Brain microvascular endothelial cell (primary cell): ENCODE measurements around the gene RASAL3.

Source experiments
- DNase-seq: peaks from one replicate; pipeline ENCODE4 v3.0.0-alpha.2; 2020
- H3K27ac ChIP-seq: fragments of 250-450 bp; sonication (Bioruptor Pico); 2 replicates; pipeline ENCODE4 v1.5.1; 2020; ENCODE audit warnings: mild to moderate bottlenecking, moderate library complexity
- H3K27me3 ChIP-seq: fragments of 250-450 bp; sonication (Bioruptor Pico); replicated peaks from 2 replicates; pipeline ENCODE4 v1.5.1; 2020; ENCODE audit warnings: mild to moderate bottlenecking
- H3K36me3 ChIP-seq: fragments of 250-450 bp; sonication (Bioruptor Pico); replicated peaks from 2 replicates; pipeline ENCODE4 v1.5.1; 2020; ENCODE audit warnings: mild to moderate bottlenecking
- H3K4me3 ChIP-seq: 2 replicates; pipeline ENCODE4 v1.5.1; 2011; ENCODE audit warnings: low read depth, mild to moderate bottlenecking, control low read depth, low read length, moderate library complexity
- in situ Hi-C: cut with HindIII; loops from 2 replicates; pipeline ENCODE4 v1.10.0; 2017; ENCODE audit warnings: low sequenced_read_pairs, low pct_ligation_motif_present
- TF ChIP-seq, protein P1 (sequence below): IDR thresholded peaks from 2 replicates; pipeline ENCODE4 v1.5.1; 2011; ENCODE audit warnings: low read depth, mild to moderate bottlenecking, moderate library complexity, low read length, control low read depth, inconsistent platforms; ENCODE audit errors: missing control alignments

RASAL3 gene

DNA sequence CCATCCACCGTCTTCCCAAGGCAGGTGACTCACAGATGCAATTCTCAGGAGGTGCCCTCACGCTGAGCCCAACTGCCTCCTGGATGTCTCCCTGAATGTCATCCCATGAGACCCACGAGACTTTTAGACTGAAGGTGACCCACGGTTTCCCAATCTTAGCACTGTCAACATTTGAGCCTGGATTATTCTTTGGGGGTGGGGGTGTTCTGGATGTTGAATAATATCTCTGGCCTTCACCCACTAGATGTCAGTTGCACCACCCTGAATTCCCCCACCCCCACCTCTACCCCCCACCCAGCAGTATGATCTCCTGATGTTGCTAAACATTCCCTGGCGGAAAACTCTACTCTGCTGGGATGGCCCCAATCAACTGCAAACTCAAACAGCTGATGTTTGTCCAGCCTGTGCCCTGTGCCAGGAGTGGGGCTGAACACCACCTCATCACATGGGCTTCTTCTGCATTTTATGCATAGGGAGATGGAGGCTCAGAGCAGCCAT lies 41.8 kb upstream of the RASAL3 start:
- Histone ChIP-seq H3K27ac (no peak overlapping the region), H3K36me3 (no peaks in the 10 kb centered on the region), H3K4me3 (no peak overlapping the region), H3K27me3 (peaks cover 16% of the 10 kb centered on the region)
- DNase-seq: no peak
- TF ChIP-seq, protein P1, sequence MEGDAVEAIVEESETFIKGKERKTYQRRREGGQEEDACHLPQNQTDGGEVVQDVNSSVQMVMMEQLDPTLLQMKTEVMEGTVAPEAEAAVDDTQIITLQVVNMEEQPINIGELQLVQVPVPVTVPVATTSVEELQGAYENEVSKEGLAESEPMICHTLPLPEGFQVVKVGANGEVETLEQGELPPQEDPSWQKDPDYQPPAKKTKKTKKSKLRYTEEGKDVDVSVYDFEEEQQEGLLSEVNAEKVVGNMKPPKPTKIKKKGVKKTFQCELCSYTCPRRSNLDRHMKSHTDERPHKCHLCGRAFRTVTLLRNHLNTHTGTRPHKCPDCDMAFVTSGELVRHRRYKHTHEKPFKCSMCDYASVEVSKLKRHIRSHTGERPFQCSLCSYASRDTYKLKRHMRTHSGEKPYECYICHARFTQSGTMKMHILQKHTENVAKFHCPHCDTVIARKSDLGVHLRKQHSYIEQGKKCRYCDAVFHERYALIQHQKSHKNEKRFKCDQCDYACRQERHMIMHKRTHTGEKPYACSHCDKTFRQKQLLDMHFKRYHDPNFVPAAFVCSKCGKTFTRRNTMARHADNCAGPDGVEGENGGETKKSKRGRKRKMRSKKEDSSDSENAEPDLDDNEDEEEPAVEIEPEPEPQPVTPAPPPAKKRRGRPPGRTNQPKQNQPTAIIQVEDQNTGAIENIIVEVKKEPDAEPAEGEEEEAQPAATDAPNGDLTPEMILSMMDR: no peak
- in situ Hi-C loops: no loop called here

DNA sequence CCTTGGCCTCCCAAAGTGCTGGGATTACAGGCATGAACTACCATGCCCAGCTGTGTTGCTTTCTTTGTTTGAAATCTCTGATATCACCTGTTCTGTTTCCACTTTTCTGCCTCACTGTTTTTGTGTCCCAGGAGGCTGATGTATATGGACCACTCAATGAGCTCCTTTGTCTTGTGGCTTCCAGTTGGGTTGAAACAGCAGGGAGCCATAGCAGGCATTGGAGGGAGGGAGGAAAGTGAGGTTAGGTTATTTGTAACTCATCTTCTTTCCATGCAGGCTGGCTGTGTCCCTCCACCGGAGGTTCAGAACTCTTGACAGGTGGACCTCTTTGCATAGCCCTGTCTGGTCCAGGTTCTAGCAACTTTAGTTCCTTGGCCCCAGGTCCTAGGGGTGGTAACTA lies 37.9 kb upstream of the RASAL3 start:
- TF ChIP-seq, protein P1: no peak
- Histone ChIP-seq H3K36me3 (no peaks in the 10 kb centered on the region), H3K27me3 (no peaks in the 10 kb centered on the region), H3K4me3 (no peak overlapping the region), H3K27ac (no peak overlapping the region)
- in situ Hi-C loops: no loop called here
- DNase-seq: no peak

DNA sequence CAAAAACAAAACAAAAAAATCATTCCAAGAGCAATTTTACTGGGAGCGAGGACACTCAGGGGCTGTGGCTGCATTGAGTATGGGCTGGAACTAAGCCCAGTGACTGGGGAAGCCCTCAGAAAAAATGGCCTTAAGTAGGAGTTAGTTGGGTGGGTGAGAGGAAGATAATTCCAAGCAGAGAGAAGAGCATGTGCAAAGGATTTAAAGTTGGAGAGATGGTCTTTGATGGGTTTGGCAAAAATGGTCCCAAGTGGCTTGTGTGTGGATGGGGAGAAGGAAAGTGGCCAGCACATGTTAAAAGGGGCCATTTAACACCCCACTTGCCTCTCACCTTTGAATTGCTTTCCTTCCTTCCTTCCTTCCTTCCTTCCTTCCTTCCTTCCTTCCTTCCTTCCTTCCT lies 37.3 kb upstream of the RASAL3 start:
- no peak for DNase-seq
- TF ChIP-seq, protein P1: no peak
- Histone ChIP-seq H3K36me3 (no peaks in the 10 kb centered on the region), H3K4me3 (no peak overlapping the region), H3K27me3 (no peaks in the 10 kb centered on the region), H3K27ac (no peak overlapping the region)
- in situ Hi-C loops: no loop called here

DNA sequence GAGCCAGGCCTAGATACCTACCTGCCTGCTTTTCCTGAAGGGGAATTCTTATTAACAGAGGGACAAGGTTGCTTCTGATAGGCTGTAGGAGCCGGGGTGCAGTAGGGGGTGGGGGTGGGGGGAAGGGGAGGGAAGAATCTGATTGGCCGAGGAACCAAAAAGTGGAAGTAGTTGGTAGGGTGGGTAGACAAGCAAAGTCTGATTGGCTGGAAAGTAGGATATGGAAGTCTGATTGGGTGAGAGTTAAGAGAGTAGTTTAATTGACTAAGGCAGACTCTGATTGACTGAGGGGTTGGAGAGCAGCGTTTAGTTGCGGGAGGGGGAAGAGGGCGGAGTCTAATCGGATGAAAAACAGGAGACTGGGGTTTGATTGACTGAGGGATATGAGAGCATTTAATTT lies 34.6 kb upstream of the RASAL3 start:
- Histone ChIP-seq H3K27ac (no peak overlapping the region), H3K27me3 (no peaks in the 10 kb centered on the region), H3K4me3 (no peak overlapping the region), H3K36me3 (no peaks in the 10 kb centered on the region)
- DNase-seq: no peak
- in situ Hi-C loops: no loop called here
- TF ChIP-seq, protein P1: no peak

DNA sequence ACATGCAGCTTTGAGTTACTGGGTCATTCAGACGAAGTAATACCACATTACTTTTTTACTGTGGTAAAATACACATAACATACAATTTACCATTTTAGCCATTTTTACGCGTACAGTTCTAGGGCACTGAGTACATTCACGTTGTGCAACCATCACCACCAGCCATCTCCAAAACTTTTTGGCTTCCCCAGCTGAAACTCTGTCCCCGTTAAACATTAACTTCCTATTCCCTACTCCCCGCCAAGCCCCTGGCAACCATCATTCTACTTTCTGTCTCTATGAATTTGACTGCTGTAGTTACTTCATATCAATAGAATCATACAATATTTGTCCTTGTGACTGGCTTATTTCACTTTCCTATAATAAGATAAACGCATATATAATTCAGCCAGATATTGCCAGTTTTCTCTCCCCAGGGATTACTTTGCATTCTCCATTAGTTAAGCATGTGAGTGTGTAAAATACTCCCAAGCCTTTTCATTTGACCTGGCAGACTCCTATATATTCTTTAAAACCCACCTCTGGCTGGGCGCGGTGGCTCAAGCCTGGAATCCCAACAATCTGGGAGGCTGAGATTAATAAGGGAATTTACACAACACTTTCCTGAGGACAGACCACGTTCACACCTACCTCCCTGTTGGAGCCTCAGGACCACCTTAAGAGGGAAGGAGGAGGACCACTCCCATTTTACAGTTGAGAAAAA lies 34.0 kb upstream of the RASAL3 start:
- TF ChIP-seq, protein P1: no peak
- Histone ChIP-seq H3K4me3 (no peak overlapping the region), H3K27me3 (no peaks in the 10 kb centered on the region), H3K36me3 (no peaks in the 10 kb centered on the region), H3K27ac (no peak overlapping the region)
- no peak for DNase-seq
- in situ Hi-C loops: no loop called here

DNA sequence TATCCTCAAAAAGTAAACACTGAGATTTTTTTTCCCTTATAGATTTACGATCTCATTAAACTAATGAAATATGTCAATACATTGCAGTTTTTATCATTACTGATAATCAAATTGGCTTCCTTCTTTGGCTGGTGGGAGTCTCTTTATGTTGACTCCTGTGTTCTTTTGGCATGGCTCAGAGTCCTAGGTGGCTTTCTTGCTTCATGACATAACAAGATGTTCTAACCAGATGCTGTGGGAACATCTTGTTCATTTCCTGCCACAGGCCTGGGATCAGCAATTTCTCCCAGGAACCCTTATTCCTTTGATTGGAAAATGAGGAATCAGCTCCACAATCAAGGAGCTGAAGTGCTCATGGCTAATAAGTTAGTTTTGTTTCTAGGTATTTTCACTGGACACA lies 30.8 kb upstream of the RASAL3 start:
- no peak overlapping the region for H3K4me3 ChIP-seq
- DNase-seq: no peak
- TF ChIP-seq, protein P1: no peak
- in situ Hi-C loops: no loop called here
- H3K27me3 ChIP-seq: no peaks in the 10 kb centered on the region
- H3K27ac ChIP-seq: no peak overlapping the region
- no peaks in the 10 kb centered on the region for H3K36me3 ChIP-seq
